Mesodermal cell (in vitro differentiated cells): ENCODE data around the gene NELL2.
"Not testable (repeated sequence)": the region's sequence is repeated elsewhere in the genome, so short reads cannot be mapped to it uniquely, and the experiment has no call there.

Experiments
- H3K27ac ChIP-seq: 2 replicates; pipeline ENCODE4 v1.7.0; 2013; ENCODE audit warnings: mild to moderate bottlenecking, low read depth, low read length, moderate library complexity; ENCODE audit not compliant: severe bottlenecking
- H3K36me3 ChIP-seq: 2 replicates; pipeline ENCODE4 v1.7.1; 2013; ENCODE audit warnings: mild to moderate bottlenecking, low read length, moderate library complexity; ENCODE audit not compliant: control insufficient read depth, insufficient read depth
- H3K4me1 ChIP-seq: one replicate; pipeline ENCODE4 v1.7.1; 2013; ENCODE audit warnings: mild to moderate bottlenecking, low read length; ENCODE audit not compliant: insufficient read depth, control insufficient read depth, poor library complexity, severe bottlenecking
- H3K4me3 ChIP-seq: 2 replicates; pipeline ENCODE4 v1.7.0; 2013; ENCODE audit warnings: low read length, control low read depth, mild to moderate bottlenecking; ENCODE audit not compliant: insufficient read depth, poor library complexity, severe bottlenecking; ENCODE audit errors: extremely low read depth
- H3K9me3 ChIP-seq: 2 replicates; pipeline ENCODE4 v1.7.1; 2013; ENCODE audit warnings: mild to moderate bottlenecking, low read length, moderate library complexity; ENCODE audit not compliant: control insufficient read depth
- WGBS, 2 experiments: methylation state at CpG; one replicate each; pipeline ENCODE4 v1.1.5; 2013; ENCODE audit warnings: missing lambda C conversion rate in 2 of 2; ENCODE audit not compliant: insufficient coverage in 2 of 2; 5-methylcytosine and 5-hydroxymethylcytosine counted together

NELL2 gene

GRCh38 chr12:44829045-44829444 lies 47.1 kb downstream of the NELL2 start:
- no peak overlapping the region for H3K4me3 ChIP-seq

GRCh38 chr12:44827832-44828438 lies 48.2 kb downstream of the NELL2 start:
- Histone ChIP-seq H3K36me3 (no peaks in the 10 kb centered on the region), H3K4me1 (no peaks in the 10 kb centered on the region)
- no CpG with 5 or more reads among the region's 3 CpGs for WGBS, 2 experiments

More at GRCh38 chr12:44829045-44829444, 47.1 kb downstream of the NELL2 start:
- WGBS, 2 experiments, result no CpG with 5 or more reads among the region's 1 CpG
- Histone ChIP-seq H3K27ac (no peak overlapping the region), H3K4me1 (no peaks in the 10 kb centered on the region), H3K36me3 (no peaks in the 10 kb centered on the region), H3K9me3 (no peaks in the 10 kb centered on the region)

GRCh38 chr12:44821702-44822101 lies 54.4 kb downstream of the NELL2 start:
- not testable (repeated sequence) for H3K36me3 ChIP-seq, H3K9me3 ChIP-seq, H3K27ac ChIP-seq, H3K4me1 ChIP-seq, H3K4me3 ChIP-seq
- 92% methylated on average over 2 of the region's 8 CpGs; no CpG with 5 or more reads in 1 of the 2 experiments for WGBS, 2 experiments

More at GRCh38 chr12:44827832-44828438, 48.2 kb downstream of the NELL2 start:
- Histone ChIP-seq H3K9me3 (no peaks in the 10 kb centered on the region), H3K27ac (no peak overlapping the region), H3K4me3 (no peak overlapping the region)

GRCh38 chr12:44819884-44820283 lies 56.2 kb downstream of the NELL2 start:
- Histone ChIP-seq H3K4me1 (no peaks in the 10 kb centered on the region), H3K36me3 (no peaks in the 10 kb centered on the region), H3K4me3 (no peak overlapping the region), H3K27ac (no peak overlapping the region), H3K9me3 (no peaks in the 10 kb centered on the region)
- 80 to 92% methylated on average over 1 of the region's 4 CpGs for WGBS, 2 experiments

- Histone ChIP-seq H3K4me3 (no peak overlapping the region), H3K9me3 (no peaks in the 10 kb centered on the region), H3K36me3 (no peaks in the 10 kb centered on the region), H3K4me1 (no peaks in the 10 kb centered on the region), H3K27ac (no peak overlapping the region)
- 78 to 96% methylated on average over 1 to 3 of the region's 3 CpGs for WGBS, 2 experiments
These were observed 58.4 kb downstream of the NELL2 start for GRCh38 chr12:44817687-44818086.

GRCh38 chr12:44816446-44817017 lies 59.6 kb downstream of the NELL2 start:
- no peak overlapping the region for H3K4me3 ChIP-seq
- H3K36me3 ChIP-seq, result no peaks in the 10 kb centered on the region
- WGBS, 2 experiments, result 90% methylated on average over 2 of the region's 4 CpGs; no CpG with 5 or more reads in 1 of the 2 experiments
- H3K9me3 ChIP-seq, result no peaks in the 10 kb centered on the region
- no peak overlapping the region for H3K27ac ChIP-seq
- H3K4me1 ChIP-seq, result no peaks in the 10 kb centered on the region

- 100% methylated on average over 1 of the region's 1 CpG; no CpG with 5 or more reads in 1 of the 2 experiments for WGBS, 2 experiments
- Histone ChIP-seq H3K4me3 (no peak overlapping the region), H3K36me3 (no peaks in the 10 kb centered on the region), H3K9me3 (no peaks in the 10 kb centered on the region), H3K4me1 (no peaks in the 10 kb centered on the region), H3K27ac (no peak overlapping the region)
These were observed 64.1 kb downstream of the NELL2 start for GRCh38 chr12:44812062-44812461.

- no peaks in the 10 kb centered on the region for H3K4me1 ChIP-seq
- no peaks in the 10 kb centered on the region for H3K9me3 ChIP-seq
- H3K27ac ChIP-seq, result no peak overlapping the region
- H3K4me3 ChIP-seq, result no peak overlapping the region
- no peaks in the 10 kb centered on the region for H3K36me3 ChIP-seq
These were observed 72.0 kb downstream of the NELL2 start for GRCh38 chr12:44804068-44804467.

- no peaks in the 10 kb centered on the region for H3K36me3 ChIP-seq
- H3K4me1 ChIP-seq, result no peaks in the 10 kb centered on the region
- H3K27ac ChIP-seq, result no peak overlapping the region
- no peaks in the 10 kb centered on the region for H3K9me3 ChIP-seq
- no peak overlapping the region for H3K4me3 ChIP-seq
These were observed 80.1 kb downstream of the NELL2 start for GRCh38 chr12:44795970-44796369.

GRCh38 chr12:44788731-44789130 lies 87.4 kb downstream of the NELL2 start:
- 60 to 100% methylated on average over 1 of the region's 4 CpGs for WGBS, 2 experiments
- no peaks in the 10 kb centered on the region for H3K4me1 ChIP-seq
- H3K27ac ChIP-seq, result no peak overlapping the region
- H3K9me3 ChIP-seq, result no peaks in the 10 kb centered on the region
- H3K4me3 ChIP-seq, result no peak overlapping the region
- H3K36me3 ChIP-seq, result no peaks in the 10 kb centered on the region

GRCh38 chr12:44780221-44780790 lies 95.8 kb downstream of the NELL2 start:
- H3K9me3 ChIP-seq, result peaks cover 4% of the 10 kb centered on the region
- H3K4me1 ChIP-seq, result no peaks in the 10 kb centered on the region
- WGBS, 2 experiments, result no CpG with 5 or more reads among the region's 2 CpGs
- no peak overlapping the region for H3K4me3 ChIP-seq
- no peaks in the 10 kb centered on the region for H3K36me3 ChIP-seq
- no peak overlapping the region for H3K27ac ChIP-seq
